ENCODE measurements around the gene ABCD1.

The ABCD1 gene

DNA sequence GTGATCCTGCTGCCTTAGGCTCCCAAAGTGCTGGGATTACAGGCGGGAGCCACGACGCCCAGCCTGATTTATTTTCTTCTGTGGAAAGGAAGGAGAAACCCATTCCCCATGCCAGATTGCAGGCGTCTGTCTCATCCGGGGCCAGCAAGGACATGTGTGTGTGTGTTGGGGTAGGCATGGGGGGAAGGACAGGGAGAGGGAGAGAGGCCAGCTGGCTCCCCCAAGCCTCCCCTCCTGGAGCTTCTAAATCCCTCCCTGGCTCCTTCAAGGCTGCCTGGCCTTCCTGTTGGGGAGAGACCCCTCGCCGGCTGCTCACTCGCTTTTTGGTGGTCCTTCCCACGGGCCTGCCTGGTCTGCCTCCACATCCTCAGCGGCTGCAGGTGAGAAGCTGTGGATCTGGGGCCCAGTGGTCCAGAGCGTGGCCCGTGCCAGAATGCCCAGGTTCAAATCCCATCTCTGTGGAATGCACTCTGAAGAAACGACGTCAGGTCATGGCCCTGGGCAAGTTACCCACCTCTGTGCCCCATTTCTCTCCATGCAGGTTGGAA is 38.0 kb downstream of the ABCD1 start:
- H4K20me1 ChIP-seq = peaks cover 0 to 45% (median 20%) of the 10 kb centered on the region in 11 experiments; a peak in 11 of 22 replicates
- H3K27me3 ChIP-seq = peaks cover 32 to 96% (median 63%) of the 10 kb centered on the region in 11 experiments; a peak in 21 of 22 replicates
- H3K9me3 ChIP-seq (replicated peaks in 1 of 11) = peaks cover 0 to 22% (median 0%) of the 10 kb centered on the region in 11 experiments; a peak in 6 of 22 replicates
- no peak overlapping the region for H3K4me3 ChIP-seq
- H3K4me2 ChIP-seq = no peak overlapping the region
- H3K27ac ChIP-seq = no peak overlapping the region
- H3K9ac ChIP-seq = no peak overlapping the region
- peaks cover 48 to 61% (median 57%) of the 10 kb centered on the region in 10 experiments for H3K4me1 ChIP-seq
- no peaks in the 10 kb centered on the region for H3K36me3 ChIP-seq
- no peak for TF ChIP-seq Cebpa-rat (IDR thresholded peaks at IDR 0.05)

DNA sequence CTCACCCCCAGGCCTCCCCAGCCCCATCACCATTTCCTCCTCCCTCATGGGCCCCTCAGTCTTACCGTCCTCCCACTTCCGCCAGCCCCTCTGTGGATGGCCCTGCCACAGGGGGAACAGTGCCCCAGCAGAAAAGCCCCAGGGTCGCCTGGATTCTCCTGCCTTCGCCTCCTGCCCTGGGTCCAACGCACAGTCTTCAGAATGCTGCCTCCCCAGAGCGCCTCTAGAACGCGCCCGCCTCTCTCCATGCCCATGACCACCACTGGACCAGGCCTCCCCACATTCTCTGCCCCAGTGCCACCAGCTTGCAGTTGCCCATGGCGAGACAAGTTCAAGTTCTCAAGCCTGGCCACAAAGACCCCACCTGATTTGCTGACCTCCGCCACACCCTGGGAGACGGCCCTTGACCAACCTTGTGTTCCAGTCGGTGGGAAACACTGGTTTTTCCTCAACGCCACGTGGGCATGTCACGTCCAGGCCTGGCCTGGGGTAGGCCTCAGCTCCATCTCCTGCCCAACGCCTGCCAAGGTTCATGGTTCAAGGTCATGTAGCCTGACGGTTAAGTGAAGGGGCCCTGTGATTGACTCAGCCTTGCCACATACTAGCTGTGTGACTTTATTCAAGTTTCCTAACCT is 38.8 kb downstream of the ABCD1 start:
- Histone ChIP-seq H3K27ac (no peak overlapping the region), H3K4me3 (no peak overlapping the region), H4K20me1 (peaks cover 0 to 45% (median 22%) of the 10 kb centered on the region in 11 experiments; a peak in 11 of 22 replicates), H3K4me2 (peak overlapping the region in 8 of 11 experiments; percentile 3 to 77 (median 49); a peak in 8 of 22 replicates), H3K9ac (no peak overlapping the region; a peak in 1 of 22 replicates), H3K4me1 (peaks cover 48 to 61% (median 57%) of the 10 kb centered on the region in 10 experiments), H3K27me3 (peaks cover 25 to 89% (median 56%) of the 10 kb centered on the region in 11 experiments; a peak in 21 of 22 replicates), H3K36me3 (no peaks in the 10 kb centered on the region), H3K9me3 (replicated peaks in 1 of 11) (peaks cover 0 to 15% (median 0%) of the 10 kb centered on the region in 11 experiments; a peak in 6 of 22 replicates)
- no peak for TF ChIP-seq Cebpa-rat (IDR thresholded peaks at IDR 0.05)

DNA sequence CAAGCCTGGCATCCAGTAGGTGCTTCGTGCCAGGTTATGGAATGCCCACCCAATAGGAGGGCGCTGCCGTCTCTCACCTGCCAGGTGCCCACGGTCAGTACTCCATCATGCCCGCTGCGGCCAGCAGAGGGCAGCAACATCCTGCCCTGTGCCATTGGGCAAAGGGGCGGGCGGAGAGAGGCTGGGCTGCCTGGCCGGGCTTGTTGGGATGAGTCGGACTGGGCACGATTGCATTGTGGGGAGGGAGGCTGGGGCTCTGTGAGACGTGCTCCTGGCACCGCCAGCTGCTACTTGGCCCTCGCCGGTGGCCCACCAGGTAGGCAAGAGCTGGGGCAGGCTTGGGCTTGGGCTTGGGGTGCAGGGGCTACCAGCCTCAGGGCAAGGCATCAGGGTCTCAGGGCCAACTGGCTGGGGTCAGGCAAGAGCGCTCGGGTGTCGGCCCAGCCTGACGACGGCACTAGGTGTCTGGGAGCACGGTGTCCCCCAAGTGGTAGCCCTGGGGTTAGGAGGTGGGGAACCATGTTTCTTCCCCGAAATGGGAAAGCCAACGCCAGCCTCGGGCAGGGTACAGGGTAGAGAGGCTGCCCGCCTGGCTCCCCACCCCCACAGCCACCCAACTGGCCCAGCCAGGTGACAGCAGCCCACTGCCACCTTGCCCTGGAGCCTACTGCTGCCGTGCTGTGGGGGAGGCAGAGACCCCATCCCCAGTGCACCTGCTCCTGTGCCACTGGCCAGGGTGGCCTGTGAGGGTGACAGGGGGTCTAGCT is 39.5 kb downstream of the ABCD1 start, which contains the start of gene PLXNB3:
Gene PLXNB3, plus strand, starts transcription at position 261 of the 767 bp plus-strand sequence. CDS start 1,287 bp downstream, outside the sequence.
- Histone ChIP-seq H3K9me3 (replicated peaks in 1 of 11) (peaks cover 0 to 7% (median 0%) of the 10 kb centered on the region in 11 experiments; a peak in 5 of 22 replicates), H4K20me1 (peaks cover 0 to 47% (median 22%) of the 10 kb centered on the region in 11 experiments; a peak in 11 of 22 replicates), H3K4me1 (peaks cover 49 to 61% (median 60%) of the 10 kb centered on the region in 10 experiments), H3K36me3 (no peaks in the 10 kb centered on the region), H3K4me2 (peak within 1 kb of the TSS; percentile 63 to 84 (median 75)), H3K9ac (peak within 1 kb of the TSS in 7 of 11 experiments; percentile 11 to 67 (median 59); a peak in 6 of 22 replicates), H3K27ac (peak within 1 kb of the TSS in 2 of 11 experiments; percentile 68 to 71; a peak in 3 of 22 replicates), H3K27me3 (peaks cover 21 to 82% (median 48%) of the 10 kb centered on the region in 11 experiments; a peak in 21 of 22 replicates), H3K4me3 (no peak within 1 kb of the TSS)
- TF ChIP-seq Cebpa-rat (IDR thresholded peaks at IDR 0.05) = no peak

DNA sequence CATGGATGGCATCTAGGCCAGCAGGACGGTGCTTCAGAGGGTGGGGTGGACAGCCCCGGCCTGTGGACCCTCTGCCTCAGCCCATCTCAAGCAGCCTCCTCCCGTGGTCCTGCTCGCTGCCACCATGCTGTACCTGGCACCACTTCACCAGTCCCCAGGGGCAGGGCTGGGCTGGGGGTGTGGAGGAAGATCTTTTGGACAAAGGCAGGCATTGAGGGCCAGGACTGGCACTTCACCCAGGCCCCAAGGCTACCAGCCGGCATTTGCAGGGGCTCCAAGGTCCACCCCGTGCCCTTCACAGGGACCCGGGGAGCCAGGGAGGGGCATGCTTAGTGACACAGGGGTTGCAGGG is 40.1 kb downstream of the ABCD1 start:
- H3K4me1 ChIP-seq = peaks cover 53 to 62% (median 60%) of the 10 kb centered on the region in 10 experiments
- H4K20me1 ChIP-seq = peaks cover 0 to 53% (median 22%) of the 10 kb centered on the region in 11 experiments; a peak in 11 of 22 replicates
- peak overlapping the region in 2 of 11 experiments; percentile 68 to 71; a peak in 2 of 22 replicates for H3K27ac ChIP-seq
- peak overlapping the region; percentile 63 to 84 (median 75); a peak in 19 of 22 replicates for H3K4me2 ChIP-seq
- no peaks in the 10 kb centered on the region for H3K36me3 ChIP-seq
- H3K9me3 ChIP-seq (replicated peaks in 1 of 11) = peaks cover 0 to 2% (median 0%) of the 10 kb centered on the region in 11 experiments; a peak in 4 of 22 replicates
- H3K27me3 ChIP-seq = peaks cover 20 to 76% (median 42%) of the 10 kb centered on the region in 11 experiments; a peak in 19 of 22 replicates
- no peak overlapping the region for H3K4me3 ChIP-seq
- peak overlapping the region in 5 of 11 experiments; percentile 11 to 67 (median 61); a peak in 4 of 22 replicates for H3K9ac ChIP-seq
- no peak for TF ChIP-seq Cebpa-rat (IDR thresholded peaks at IDR 0.05)

DNA sequence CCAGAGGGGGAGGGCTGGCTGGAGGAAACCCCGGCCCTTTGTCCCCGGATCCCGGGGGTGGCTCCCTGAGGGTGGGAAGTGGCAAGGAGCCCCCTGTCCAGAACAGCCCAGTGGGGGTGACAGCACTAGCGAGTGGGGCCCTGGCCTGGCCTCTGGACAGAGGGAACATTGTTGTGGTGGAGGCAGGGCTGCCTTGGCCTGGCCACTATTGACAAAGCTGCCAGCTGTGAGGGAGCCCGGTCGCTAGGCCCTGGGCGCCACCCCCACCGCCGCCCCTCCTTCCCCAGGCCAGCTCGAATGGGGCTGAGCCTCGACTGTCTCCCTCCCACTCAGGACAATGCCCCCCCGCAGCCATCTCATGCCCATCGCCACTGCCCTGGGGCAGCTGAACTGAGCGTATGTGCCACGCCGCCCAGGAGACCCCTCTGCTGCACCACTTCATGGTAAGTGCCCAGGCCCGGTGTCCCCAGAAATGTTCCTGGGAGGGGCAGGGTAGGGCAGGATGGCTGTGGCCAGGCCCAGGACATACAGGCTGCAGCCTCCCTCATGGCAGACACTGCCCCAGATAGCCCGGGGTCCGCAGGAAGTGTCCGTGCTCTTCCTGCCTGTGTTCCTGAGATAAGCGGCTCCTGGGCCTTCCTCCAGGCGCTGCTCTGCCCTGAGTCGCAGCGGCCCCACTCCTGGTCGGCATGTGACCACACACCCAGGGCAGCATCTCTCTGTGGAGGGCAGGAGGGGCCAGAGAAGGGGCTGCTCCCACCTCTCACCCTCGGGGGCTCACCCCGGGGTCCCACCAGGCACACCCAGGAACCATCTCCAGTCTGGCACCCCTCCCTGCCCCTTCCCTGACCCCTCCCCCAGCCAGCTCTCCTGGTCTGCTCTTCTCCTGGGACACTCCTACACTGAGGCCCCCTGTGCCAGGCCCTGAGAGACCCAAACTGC is 40.8 kb downstream of the ABCD1 start:
- Histone ChIP-seq H3K4me2 (peak overlapping the region; percentile 63 to 84 (median 75)), H3K27ac (peak overlapping the region in 10 of 11 experiments; percentile 28 to 75 (median 67); a peak in 18 of 22 replicates), H3K4me3 (peak overlapping the region in 9 of 10 experiments; percentile 4 to 63 (median 42); a peak in 14 of 20 replicates), H4K20me1 (peaks cover 0 to 56% (median 22%) of the 10 kb centered on the region in 11 experiments; a peak in 11 of 22 replicates), H3K9ac (peak overlapping the region; percentile 49 to 73 (median 61); a peak in 20 of 22 replicates), H3K4me1 (peaks cover 57 to 62% (median 60%) of the 10 kb centered on the region in 10 experiments), H3K27me3 (peaks cover 20 to 74% (median 38%) of the 10 kb centered on the region in 11 experiments; a peak in 19 of 22 replicates), H3K36me3 (no peaks in the 10 kb centered on the region), H3K9me3 (replicated peaks in 1 of 11) (no peaks in the 10 kb centered on the region; a peak in 4 of 22 replicates)
- TF ChIP-seq Cebpa-rat (IDR thresholded peaks at IDR 0.05) = no peak

DNA sequence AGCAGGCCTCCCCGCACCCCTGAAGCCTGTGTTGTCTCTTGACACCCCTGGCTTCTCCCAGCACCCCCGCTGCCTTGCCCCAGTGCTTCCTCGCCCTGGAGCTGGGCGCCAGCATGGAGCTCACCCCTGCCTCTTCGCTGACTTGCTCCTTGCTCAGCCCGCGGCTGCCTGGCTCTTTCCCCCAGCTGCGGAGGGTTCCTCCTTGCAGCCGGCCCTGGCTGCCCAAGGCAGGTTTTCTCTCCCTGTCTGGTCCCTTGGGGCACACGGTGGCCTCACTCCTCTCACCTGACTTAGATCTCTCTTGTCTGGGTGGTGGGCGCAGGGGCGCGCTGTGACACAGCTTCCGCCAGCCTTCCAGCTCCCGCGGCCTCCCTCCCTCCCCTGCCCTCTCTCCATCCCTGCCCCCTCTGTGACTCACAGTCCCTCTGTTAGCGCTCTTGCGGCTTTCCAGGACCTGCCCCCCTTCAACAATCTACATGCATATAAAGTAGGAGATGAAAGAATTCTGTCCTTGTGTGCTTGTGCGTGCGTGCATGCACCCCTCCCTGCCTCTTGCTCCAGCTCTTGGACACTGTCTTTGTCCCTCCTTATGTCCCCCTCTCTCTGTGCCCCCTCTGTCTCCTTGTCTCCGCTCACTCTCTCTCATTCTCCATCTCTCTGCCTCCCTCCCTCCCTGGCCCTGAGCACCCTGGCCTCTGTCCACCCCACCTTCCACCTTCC is 41.6 kb downstream of the ABCD1 start:
- peak overlapping the region; percentile 49 to 73 (median 61); a peak in 20 of 22 replicates for H3K9ac ChIP-seq
- peaks cover 13 to 74% (median 31%) of the 10 kb centered on the region in 11 experiments; a peak in 19 of 22 replicates for H3K27me3 ChIP-seq
- peaks cover 0 to 65% (median 24%) of the 10 kb centered on the region in 11 experiments; a peak in 11 of 22 replicates for H4K20me1 ChIP-seq
- H3K4me2 ChIP-seq = peak overlapping the region; percentile 63 to 84 (median 75)
- peak overlapping the region in 9 of 10 experiments; percentile 4 to 63 (median 42); a peak in 14 of 20 replicates for H3K4me3 ChIP-seq
- H3K4me1 ChIP-seq = peaks cover 57 to 62% (median 60%) of the 10 kb centered on the region in 10 experiments
- TF ChIP-seq Cebpa-rat (IDR thresholded peaks at IDR 0.05) = no peak
- H3K27ac ChIP-seq = peak overlapping the region in 10 of 11 experiments; percentile 28 to 75 (median 67); a peak in 19 of 22 replicates
- H3K36me3 ChIP-seq = no peaks in the 10 kb centered on the region
- H3K9me3 ChIP-seq (replicated peaks in 1 of 11) = peaks cover 0 to 5% (median 0%) of the 10 kb centered on the region in 11 experiments; a peak in 4 of 22 replicates

Data from BLaER1 treated with 17β-estradiol and CSF1 and Interleukin-3, amounts not matched to agents 10 nM and 100 nM (cell line).